Panc1 (cell line): Measurements from ENCODE around the gene MARCHF6. TPM values are rescaled to one million over a fixed set of nuclear protein-coding genes. Genes with fewer than 3 reads are reported as not detected.
A peak's percentile ranks its signal among the peaks of the same experiment; 100 is the strongest.

Experiments used
- ATAC-seq: fragments of 200-7000 bp; cut with Tn5 transposase; 2 replicates; pipeline ENCODE4 v1.9.1; 2020; ENCODE audit warnings: mild to moderate bottlenecking, moderate library complexity
- BruUV-seq: library from RNA; stranded (reverse); fragments of 400-500 nt; replicated peaks from 2 replicates; lab custom pipeline; 2021; lab: Mats Ljungman, UMichigan
- CTCF ChIA-PET: fragments of 300-600 bp; sonication (Branson Sonifier 250); formaldehyde crosslinking; loops from one replicate; lab custom pipeline; 2022; ENCODE audit warnings: antibody characterized with exemption; lab: Charles Lee
- POLR2A ChIA-PET: fragments of 300-600 bp; sonication (Branson Sonifier 250); formaldehyde crosslinking; loops from one replicate; lab custom pipeline; 2022; ENCODE audit warnings: antibody characterized with exemption; lab: Charles Lee
- DNase-seq: peaks from one replicate; pipeline ENCODE4 v3.0.0-alpha.2; 2010; ENCODE audit warnings: low read depth, low spot score
- H3K27ac ChIP-seq: 2 replicates; pipeline ENCODE4 v1.5.1; 2011; ENCODE audit warnings: mild to moderate bottlenecking, low read length, inconsistent platforms
- H3K27me3 ChIP-seq: fragments of 200-500 bp; sonication (Bioruptor generic); 2 replicates; pipeline ENCODE4 v1.6.0; 2014; ENCODE audit warnings: low read length, inconsistent platforms; ENCODE audit not compliant: control insufficient read depth, insufficient read depth
- H3K36me3 ChIP-seq: fragments of 200-500 bp; sonication (Bioruptor generic); 2 replicates; pipeline ENCODE4 v1.5.1; 2014; ENCODE audit warnings: inconsistent platforms, mild to moderate bottlenecking, low read length, moderate library complexity; ENCODE audit not compliant: control insufficient read depth, insufficient read depth
- H3K4me1 ChIP-seq: 2 replicates; pipeline ENCODE4 v1.5.1; 2011; ENCODE audit warnings: inconsistent platforms, mild to moderate bottlenecking, low read length, moderate library complexity; ENCODE audit not compliant: control insufficient read depth, insufficient read depth
- H3K4me3 ChIP-seq, 2 experiments: 2 replicates each; pipeline ENCODE4 v1.5.1; 2011 to 2012; ENCODE audit warnings: low read depth in 2 of 2, low read length in 2 of 2, mild to moderate bottlenecking in 2 of 2, inconsistent platforms in 1 of 2, moderate library complexity in 1 of 2
- H3K9me3 ChIP-seq: fragments of 200-500 bp; sonication (Bioruptor generic); 2 replicates; pipeline ENCODE4 v1.5.1; 2014; ENCODE audit warnings: low read depth, mild to moderate bottlenecking, inconsistent platforms, low read length, moderate library complexity; ENCODE audit not compliant: control insufficient read depth, insufficient read depth
- POLR2AphosphoS5 ChIP-seq: IDR thresholded peaks from 2 replicates; pipeline ENCODE4 v1.6.1; 2012; ENCODE audit warnings: mild to moderate bottlenecking, low read depth, low read length, moderate library complexity
- SIN3A ChIP-seq: IDR thresholded peaks from 2 replicates; pipeline ENCODE4 v1.6.1; 2012; ENCODE audit warnings: low read depth, mild to moderate bottlenecking, low read length, moderate library complexity, borderline replicate concordance; ENCODE audit not compliant: insufficient read depth
- TCF7L2 ChIP-seq: IDR thresholded peaks from 2 replicates; pipeline ENCODE4 v1.6.1; 2011; ENCODE audit warnings: mild to moderate bottlenecking, low read depth, low read length, inconsistent platforms
- in situ Hi-C: cut with HindIII; loops from 2 replicates; pipeline ENCODE4 v1.10.0; 2016; ENCODE audit warnings: low sequenced_read_pairs, low pct_unique_long_range_greater_than_20kb
- intact Hi-C: fragments of 100-400 bp; cut with micrococcal nuclease; formaldehyde crosslinking; loops from one replicate; pipeline ENCODE4 v1.10.0; 2022; ENCODE audit not compliant: unreplicated experiment
- total RNA-seq: library from RNA; stranded (reverse); gene quantifications from one replicate; pipeline ENCODE4 v1.2.1, GENCODE V29; 2021; ENCODE audit not compliant: unreplicated experiment
- TF ChIP-seq, protein P1 (sequence below), 2 experiments: IDR thresholded peaks; 2 replicates each; pipeline ENCODE4 v1.6.1; 2011 to 2012; ENCODE audit warnings: low read depth in 2 of 2, control low read depth in 1 of 2, low read length in 1 of 2, mild to moderate bottlenecking in 1 of 2, moderate library complexity in 1 of 2; ENCODE audit not compliant: insufficient read depth in 1 of 2
- TF ChIP-seq, protein P2 (sequence below): fragments of 450-650 bp; IDR thresholded peaks from 2 replicates; pipeline ENCODE4 v1.5.1; 2017; ENCODE audit warnings: mild to moderate bottlenecking

The MARCHF6 gene
- total RNA-seq, 1 experiment from 2014 or later: 172 TPM

DNA sequence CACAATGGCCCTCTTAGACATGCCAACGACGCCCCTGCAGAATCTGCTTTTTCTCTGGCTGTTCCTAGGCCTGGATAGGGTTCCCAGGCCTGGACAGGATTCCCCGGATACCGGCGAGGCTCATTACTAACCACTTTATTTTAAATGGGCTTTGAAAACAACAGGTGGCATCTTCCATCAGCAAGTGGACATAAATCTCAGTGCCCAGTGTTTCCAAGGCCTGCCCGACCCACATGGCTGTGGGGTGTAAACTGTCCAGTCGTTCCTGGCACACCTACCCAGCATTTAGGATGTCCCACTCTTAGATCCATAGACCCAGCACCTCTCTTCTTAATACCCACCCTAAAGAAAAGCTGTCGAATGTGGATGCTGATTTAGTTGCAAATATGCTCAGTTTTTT lies 46.7 kb upstream of the MARCHF6 start:
- POLR2A ChIA-PET: no interaction called here
- Histone ChIP-seq H3K27me3 (no peaks in the 10 kb centered on the region), H3K4me3 (peak overlapping the region; percentile 61 to 64), H3K9me3 (no peaks in the 10 kb centered on the region), H3K27ac (peak overlapping the region; percentile 87), H3K4me1 (peaks cover 56% of the 10 kb centered on the region), H3K36me3 (no peaks in the 10 kb centered on the region)
- CTCF ChIA-PET: no interaction called here
- in situ Hi-C loops: no loop called here
- intact Hi-C loops: no loop called here
- ATAC-seq: no peak
- TF ChIP-seq, protein P1, sequence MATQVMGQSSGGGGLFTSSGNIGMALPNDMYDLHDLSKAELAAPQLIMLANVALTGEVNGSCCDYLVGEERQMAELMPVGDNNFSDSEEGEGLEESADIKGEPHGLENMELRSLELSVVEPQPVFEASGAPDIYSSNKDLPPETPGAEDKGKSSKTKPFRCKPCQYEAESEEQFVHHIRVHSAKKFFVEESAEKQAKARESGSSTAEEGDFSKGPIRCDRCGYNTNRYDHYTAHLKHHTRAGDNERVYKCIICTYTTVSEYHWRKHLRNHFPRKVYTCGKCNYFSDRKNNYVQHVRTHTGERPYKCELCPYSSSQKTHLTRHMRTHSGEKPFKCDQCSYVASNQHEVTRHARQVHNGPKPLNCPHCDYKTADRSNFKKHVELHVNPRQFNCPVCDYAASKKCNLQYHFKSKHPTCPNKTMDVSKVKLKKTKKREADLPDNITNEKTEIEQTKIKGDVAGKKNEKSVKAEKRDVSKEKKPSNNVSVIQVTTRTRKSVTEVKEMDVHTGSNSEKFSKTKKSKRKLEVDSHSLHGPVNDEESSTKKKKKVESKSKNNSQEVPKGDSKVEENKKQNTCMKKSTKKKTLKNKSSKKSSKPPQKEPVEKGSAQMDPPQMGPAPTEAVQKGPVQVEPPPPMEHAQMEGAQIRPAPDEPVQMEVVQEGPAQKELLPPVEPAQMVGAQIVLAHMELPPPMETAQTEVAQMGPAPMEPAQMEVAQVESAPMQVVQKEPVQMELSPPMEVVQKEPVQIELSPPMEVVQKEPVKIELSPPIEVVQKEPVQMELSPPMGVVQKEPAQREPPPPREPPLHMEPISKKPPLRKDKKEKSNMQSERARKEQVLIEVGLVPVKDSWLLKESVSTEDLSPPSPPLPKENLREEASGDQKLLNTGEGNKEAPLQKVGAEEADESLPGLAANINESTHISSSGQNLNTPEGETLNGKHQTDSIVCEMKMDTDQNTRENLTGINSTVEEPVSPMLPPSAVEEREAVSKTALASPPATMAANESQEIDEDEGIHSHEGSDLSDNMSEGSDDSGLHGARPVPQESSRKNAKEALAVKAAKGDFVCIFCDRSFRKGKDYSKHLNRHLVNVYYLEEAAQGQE (IDR thresholded peaks at IDR 0.05; ENCODE audit: insufficient read depth in 1 of 2, low read depth in 2 of 2, low read length in 1 of 2): no peak
- TF ChIP-seq TCF7L2: no peak
- no peak for TF ChIP-seq POLR2AphosphoS5
- TF ChIP-seq SIN3A: no peak
- TF ChIP-seq, protein P2, sequence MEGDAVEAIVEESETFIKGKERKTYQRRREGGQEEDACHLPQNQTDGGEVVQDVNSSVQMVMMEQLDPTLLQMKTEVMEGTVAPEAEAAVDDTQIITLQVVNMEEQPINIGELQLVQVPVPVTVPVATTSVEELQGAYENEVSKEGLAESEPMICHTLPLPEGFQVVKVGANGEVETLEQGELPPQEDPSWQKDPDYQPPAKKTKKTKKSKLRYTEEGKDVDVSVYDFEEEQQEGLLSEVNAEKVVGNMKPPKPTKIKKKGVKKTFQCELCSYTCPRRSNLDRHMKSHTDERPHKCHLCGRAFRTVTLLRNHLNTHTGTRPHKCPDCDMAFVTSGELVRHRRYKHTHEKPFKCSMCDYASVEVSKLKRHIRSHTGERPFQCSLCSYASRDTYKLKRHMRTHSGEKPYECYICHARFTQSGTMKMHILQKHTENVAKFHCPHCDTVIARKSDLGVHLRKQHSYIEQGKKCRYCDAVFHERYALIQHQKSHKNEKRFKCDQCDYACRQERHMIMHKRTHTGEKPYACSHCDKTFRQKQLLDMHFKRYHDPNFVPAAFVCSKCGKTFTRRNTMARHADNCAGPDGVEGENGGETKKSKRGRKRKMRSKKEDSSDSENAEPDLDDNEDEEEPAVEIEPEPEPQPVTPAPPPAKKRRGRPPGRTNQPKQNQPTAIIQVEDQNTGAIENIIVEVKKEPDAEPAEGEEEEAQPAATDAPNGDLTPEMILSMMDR: no peak
- no peak for DNase-seq
- BruUV-seq: no TSS peak

DNA sequence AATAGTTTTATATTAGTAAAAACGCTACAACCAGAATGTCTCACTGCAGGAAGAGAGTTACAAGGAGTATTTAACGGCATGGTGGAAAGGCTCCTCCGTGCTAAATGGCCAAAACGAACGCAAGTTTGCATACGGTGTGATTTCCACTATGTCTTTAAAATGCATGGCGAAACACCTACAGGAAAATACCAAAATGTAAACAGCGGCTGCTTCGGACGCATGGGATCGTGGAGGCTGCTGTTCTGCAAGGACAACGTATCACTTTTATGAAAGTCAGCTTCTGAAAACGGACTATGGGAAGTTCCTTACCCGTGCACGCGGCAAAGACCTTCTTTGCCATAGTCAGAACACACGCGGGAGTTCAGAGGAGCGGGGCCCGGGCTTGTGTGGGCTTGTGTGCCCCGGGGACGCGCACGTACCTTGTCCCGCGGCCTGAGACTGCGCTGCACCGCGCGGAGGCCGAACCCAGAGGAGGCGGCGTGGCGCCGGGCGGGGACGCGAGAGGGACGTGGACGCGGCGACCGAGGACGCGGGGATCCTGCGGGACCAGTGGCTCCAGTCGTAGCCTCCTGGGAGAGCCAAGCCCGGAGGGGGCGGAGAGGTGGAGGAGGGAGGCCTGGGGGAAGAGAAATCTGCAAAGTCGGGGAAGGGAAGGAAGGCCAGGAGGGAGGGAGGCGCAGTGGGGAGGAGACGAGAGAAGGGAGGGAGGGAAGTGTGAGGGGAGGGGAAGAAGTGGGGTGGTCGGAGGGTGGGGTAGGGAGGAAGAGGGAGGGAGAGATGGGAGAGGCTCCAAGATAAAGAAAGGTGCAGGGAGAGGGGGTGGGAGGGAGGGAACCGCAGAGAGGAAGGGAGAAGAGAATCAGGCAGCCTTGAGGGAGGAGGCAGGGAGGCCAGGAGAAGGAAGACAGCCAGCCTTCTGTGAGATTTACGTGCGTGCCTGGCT lies 46.0 kb upstream of the MARCHF6 start, which contains the start of gene CMBL:
TSS of gene CMBL (minus strand) at position 697 of the 943 bp plus-strand sequence. CDS start 17,140 bp downstream, outside the sequence.
- no peak for DNase-seq
- no peak for TF ChIP-seq SIN3A
- TF ChIP-seq POLR2AphosphoS5: no peak
- TF ChIP-seq, protein P1 (IDR thresholded peaks at IDR 0.05; ENCODE audit: insufficient read depth in 1 of 2, low read depth in 2 of 2, low read length in 1 of 2): no peak
- peak; percentile 46; the same call in 1 of the 2 replicates for TF ChIP-seq TCF7L2
- CTCF ChIA-PET: interaction anchor here (1.8 kb wide), 1 partner anchor 23 kb away, joined by 4 read pairs; no protein-coding TSS in a partner anchor
- Histone ChIP-seq H3K9me3 (no peaks in the 10 kb centered on the region), H3K27me3 (no peaks in the 10 kb centered on the region), H3K4me1 (peaks cover 50% of the 10 kb centered on the region), H3K27ac (peak within 1 kb of the TSS; percentile 87), H3K36me3 (no peaks in the 10 kb centered on the region), H3K4me3 (peak within 1 kb of the TSS; percentile 61 to 64)
- intact Hi-C loops (no loop called here), in situ Hi-C loops (no loop called here)
- no TSS peak for BruUV-seq
- peak; percentile 83 for ATAC-seq
- POLR2A ChIA-PET: no interaction called here
